ENCODE measurements around the gene GPX6. TPM values are rescaled to one million over a fixed set of nuclear protein-coding genes. Genes with fewer than 3 reads are reported as not detected.

The GPX6 gene
- total and polyA plus RNA-seq, 2 donors from 2014 or later = not detected

GRCh38 chr6:28537065-28537464, 21.5 kb upstream of the GPX6 start:
- no peaks in the 10 kb centered on the region for H3K4me1 ChIP-seq (ENCODE audit: control insufficient read depth in 2 of 3, insufficient read depth in 2 of 3, low read depth in 1 of 3, low read length in 3 of 3)
- DNase-seq (peak in 4 of 5 donors; percentile 14 to 49 (median 40)), FAIRE-seq (no peak)
- no peak overlapping the region for H3K27ac ChIP-seq (ENCODE audit: low read depth in 2 of 2, low read length in 2 of 2)
- H3K4me3 ChIP-seq (ENCODE audit: low read length in 3 of 3) = peak overlapping the region in 1 of 3 donors; percentile 52
- peaks cover 0 to 2% (median 0%) of the 10 kb centered on the region in 3 donors for H3K9me3 ChIP-seq (ENCODE audit: control insufficient read depth in 2 of 3, insufficient read depth in 1 of 3, low read length in 3 of 3)
- H3K9ac ChIP-seq (ENCODE audit: low read length in 3 of 3) = peak overlapping the region in 1 of 3 donors; percentile 30
- H3K36me3 ChIP-seq (ENCODE audit: control insufficient read depth in 2 of 3, insufficient read depth in 3 of 3, low read length in 3 of 3) = no peaks in the 10 kb centered on the region
- no peaks in the 10 kb centered on the region for H3K27me3 ChIP-seq (ENCODE audit: control insufficient read depth, insufficient read depth, low read length)
- no peak for TF ChIP-seq CTCF (IDR thresholded peaks at IDR 0.05; ENCODE audit: borderline replicate concordance, extremely low read depth, insufficient read depth)
- intact Hi-C loops (cut with DNase I) = no loop called here

DNA sequence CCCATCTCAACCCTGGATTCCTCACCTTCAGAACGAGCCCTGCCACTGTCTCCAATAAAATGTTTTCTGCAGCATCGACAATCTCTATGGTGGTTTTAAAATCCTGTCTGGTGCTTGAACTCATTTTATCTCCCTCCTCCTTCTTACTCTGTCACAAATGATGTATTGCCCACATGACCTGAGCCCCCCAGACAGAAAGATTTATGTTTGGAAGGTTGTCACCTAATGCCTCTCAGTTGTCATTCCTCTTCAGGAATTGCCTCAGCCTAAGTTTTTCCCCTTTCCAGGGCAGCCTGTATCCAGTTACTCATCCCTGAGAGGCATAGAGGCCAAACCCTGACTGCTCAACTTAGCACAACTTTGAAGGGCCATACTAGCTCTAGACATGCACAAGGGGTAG, 19.3 kb upstream of the GPX6 start:
- H3K27ac ChIP-seq (ENCODE audit: low read depth in 2 of 2, low read length in 2 of 2) = no peak overlapping the region
- H3K4me3 ChIP-seq (ENCODE audit: low read length in 3 of 3) = no peak overlapping the region
- FAIRE-seq (no peak), DNase-seq (peak in 3 of 5 donors; percentile 30 to 55 (median 42))
- no peak overlapping the region for H3K9ac ChIP-seq (ENCODE audit: low read length in 3 of 3)
- intact Hi-C loops (cut with DNase I) = no loop called here
- H3K9me3 ChIP-seq (ENCODE audit: control insufficient read depth in 2 of 3, insufficient read depth in 1 of 3, low read length in 3 of 3) = peaks cover 0 to 2% (median 0%) of the 10 kb centered on the region in 3 donors
- H3K4me1 ChIP-seq (ENCODE audit: control insufficient read depth in 2 of 3, insufficient read depth in 2 of 3, low read depth in 1 of 3, low read length in 3 of 3) = no peaks in the 10 kb centered on the region
- H3K27me3 ChIP-seq (ENCODE audit: control insufficient read depth, insufficient read depth, low read length) = no peaks in the 10 kb centered on the region
- TF ChIP-seq CTCF (IDR thresholded peaks at IDR 0.05; ENCODE audit: borderline replicate concordance, extremely low read depth, insufficient read depth) = no peak
- no peaks in the 10 kb centered on the region for H3K36me3 ChIP-seq (ENCODE audit: control insufficient read depth in 2 of 3, insufficient read depth in 3 of 3, low read length in 3 of 3)

GRCh38 chr6:28534306-28534705, 18.7 kb upstream of the GPX6 start:
- Histone ChIP-seq H3K4me1 (ENCODE audit: control insufficient read depth in 2 of 3, insufficient read depth in 2 of 3, low read depth in 1 of 3, low read length in 3 of 3) (no peaks in the 10 kb centered on the region), H3K36me3 (ENCODE audit: control insufficient read depth in 2 of 3, insufficient read depth in 3 of 3, low read length in 3 of 3) (no peaks in the 10 kb centered on the region), H3K9ac (ENCODE audit: low read length in 3 of 3) (no peak overlapping the region), H3K4me3 (ENCODE audit: low read length in 3 of 3) (no peak overlapping the region), H3K27ac (ENCODE audit: low read depth in 2 of 2, low read length in 2 of 2) (no peak overlapping the region), H3K27me3 (ENCODE audit: control insufficient read depth, insufficient read depth, low read length) (no peaks in the 10 kb centered on the region), H3K9me3 (ENCODE audit: control insufficient read depth in 2 of 3, insufficient read depth in 1 of 3, low read length in 3 of 3) (peaks cover 0 to 2% (median 0%) of the 10 kb centered on the region in 3 donors)
- intact Hi-C loops (cut with DNase I) = no loop called here
- DNase-seq (no peak), FAIRE-seq (no peak)
- no peak for TF ChIP-seq CTCF (IDR thresholded peaks at IDR 0.05; ENCODE audit: borderline replicate concordance, extremely low read depth, insufficient read depth)
